ENCODE data around the gene BSPH1.

The BSPH1 gene

GRCh38 chr19:47992070-47992469, at the start of gene BSPH1:
Gene BSPH1, minus strand, starts transcription at chr19:47992170. Its CDS starts 89 bp downstream, at chr19:47992081.
- TF ChIP-seq CTCF (IDR thresholded peaks at IDR 0.05; ENCODE audit: unreplicated experiment in 3 of 3), result no peak
- no peak within 1 kb of the TSS for H3K4me3 Mint-ChIP-seq
- peaks cover 16% of the 10 kb centered on the region for H3K27me3 Mint-ChIP-seq (ENCODE audit: low read depth)
- no peaks in the 10 kb centered on the region for H3K9me3 Mint-ChIP-seq
- H3K36me3 Mint-ChIP-seq (ENCODE audit: low read depth), result no peaks in the 10 kb centered on the region
- no peak within 1 kb of the TSS for H3K27ac Mint-ChIP-seq
- H3K4me1 Mint-ChIP-seq, result peaks cover 10% of the 10 kb centered on the region

- Mint-ChIP-seq H3K9me3 (peaks cover 19% of the 10 kb centered on the region), H3K27me3 (ENCODE audit: low read depth) (peaks cover 22% of the 10 kb centered on the region), H3K36me3 (ENCODE audit: low read depth) (no peaks in the 10 kb centered on the region), H3K4me3 (no peak overlapping the region), H3K27ac (no peak overlapping the region), H3K4me1 (no peaks in the 10 kb centered on the region)
- TF ChIP-seq CTCF (IDR thresholded peaks at IDR 0.05; ENCODE audit: unreplicated experiment in 3 of 3), result no peak
Measured at GRCh38 chr19:48036765-48037164, 44.8 kb upstream of the BSPH1 start.

- no peak overlapping the region for H3K27ac Mint-ChIP-seq
- no peak for TF ChIP-seq CTCF (IDR thresholded peaks at IDR 0.05; ENCODE audit: unreplicated experiment in 3 of 3)
- no peak overlapping the region for H3K4me3 Mint-ChIP-seq
- H3K9me3 Mint-ChIP-seq, result peaks cover 12% of the 10 kb centered on the region
- no peaks in the 10 kb centered on the region for H3K36me3 Mint-ChIP-seq (ENCODE audit: low read depth)
- no peaks in the 10 kb centered on the region for H3K4me1 Mint-ChIP-seq
- H3K27me3 Mint-ChIP-seq (ENCODE audit: low read depth), result peaks cover 16% of the 10 kb centered on the region
Measured at GRCh38 chr19:48033604-48034003, 41.6 kb upstream of the BSPH1 start.

- Mint-ChIP-seq H3K36me3 (ENCODE audit: low read depth) (no peaks in the 10 kb centered on the region), H3K4me1 (no peaks in the 10 kb centered on the region), H3K27me3 (ENCODE audit: low read depth) (peaks cover 22% of the 10 kb centered on the region), H3K9me3 (no peaks in the 10 kb centered on the region), H3K27ac (no peak overlapping the region), H3K4me3 (no peak overlapping the region)
- TF ChIP-seq CTCF (IDR thresholded peaks at IDR 0.05; ENCODE audit: unreplicated experiment in 3 of 3), result no peak
Measured at GRCh38 chr19:48030073-48030472, 38.1 kb upstream of the BSPH1 start.

- TF ChIP-seq CTCF (IDR thresholded peaks at IDR 0.05; ENCODE audit: unreplicated experiment in 3 of 3), result no peak
- Mint-ChIP-seq H3K9me3 (no peaks in the 10 kb centered on the region), H3K4me3 (no peak overlapping the region), H3K36me3 (ENCODE audit: low read depth) (no peaks in the 10 kb centered on the region), H3K27me3 (ENCODE audit: low read depth) (peaks cover 25% of the 10 kb centered on the region), H3K27ac (no peak overlapping the region), H3K4me1 (no peaks in the 10 kb centered on the region)
Measured at GRCh38 chr19:48029431-48029830, 37.5 kb upstream of the BSPH1 start.

GRCh38 chr19:48025480-48025879, 33.5 kb upstream of the BSPH1 start:
- no peak overlapping the region for H3K4me3 Mint-ChIP-seq
- peaks cover 36% of the 10 kb centered on the region for H3K27me3 Mint-ChIP-seq (ENCODE audit: low read depth)
- TF ChIP-seq CTCF (IDR thresholded peaks at IDR 0.05; ENCODE audit: unreplicated experiment in 3 of 3), result no peak
- no peaks in the 10 kb centered on the region for H3K36me3 Mint-ChIP-seq (ENCODE audit: low read depth)
- H3K9me3 Mint-ChIP-seq, result no peaks in the 10 kb centered on the region
- H3K27ac Mint-ChIP-seq, result no peak overlapping the region
- H3K4me1 Mint-ChIP-seq, result no peaks in the 10 kb centered on the region

Data from nephron (organoid).